Activated naive CD8-positive, alpha-beta T cell treated with anti-CD3 and anti-CD28 coated beads, Interleukin-2, amount 10 ng/mL, durations not matched to agents 7 days and 5 days (primary cell): Measurements from ENCODE around the gene UBE2V1. TPM values are rescaled to one million over a fixed set of nuclear protein-coding genes. Genes with fewer than 3 reads are reported as not detected.

Source experiments
- ATAC-seq: fragments of 150-1000 bp; cut with Tn5 transposase; one replicate; pipeline ENCODE4 v1.10.0; 2021; ENCODE audit warnings: low read depth, moderate library complexity
- POLR2A ChIA-PET: fragments of 350-600 bp; sonication (Branson Sonifier 250); formaldehyde crosslinking; loops from one replicate; lab custom pipeline; 2021; ENCODE audit warnings: antibody characterized with exemption; lab: Charles Lee
- DNase-seq: peaks from one replicate; pipeline ENCODE4 v3.0.0; 2021
- H3K27ac Mint-ChIP-seq: one replicate; pipeline ENCODE4 v1.8.0; 2022; ENCODE audit warnings: mild to moderate bottlenecking, mixed read lengths
- H3K27me3 Mint-ChIP-seq: one replicate; pipeline ENCODE4 v1.8.0; 2022; ENCODE audit warnings: mild to moderate bottlenecking, moderate library complexity, mixed read lengths
- H3K36me3 Mint-ChIP-seq: one replicate; pipeline ENCODE4 v1.8.0; 2021; ENCODE audit warnings: mild to moderate bottlenecking, mixed read lengths
- H3K4me1 Mint-ChIP-seq: one replicate; pipeline ENCODE4 v1.8.0; 2021; ENCODE audit warnings: mixed read lengths
- H3K4me3 Mint-ChIP-seq: one replicate; pipeline ENCODE4 v1.8.0; 2022; ENCODE audit warnings: mild to moderate bottlenecking, moderate library complexity, mixed read lengths
- H3K9me3 Mint-ChIP-seq: one replicate; pipeline ENCODE4 v1.8.0; 2021; ENCODE audit warnings: mixed read lengths
- total RNA-seq, 2 experiments: library from RNA; stranded (reverse); gene quantifications; one replicate each; pipeline ENCODE4 v1.2.3, GENCODE V29; 2021

Gene UBE2V1
- total RNA-seq, 2 experiments from 2014 or later = 124 to 140 TPM

DNA sequence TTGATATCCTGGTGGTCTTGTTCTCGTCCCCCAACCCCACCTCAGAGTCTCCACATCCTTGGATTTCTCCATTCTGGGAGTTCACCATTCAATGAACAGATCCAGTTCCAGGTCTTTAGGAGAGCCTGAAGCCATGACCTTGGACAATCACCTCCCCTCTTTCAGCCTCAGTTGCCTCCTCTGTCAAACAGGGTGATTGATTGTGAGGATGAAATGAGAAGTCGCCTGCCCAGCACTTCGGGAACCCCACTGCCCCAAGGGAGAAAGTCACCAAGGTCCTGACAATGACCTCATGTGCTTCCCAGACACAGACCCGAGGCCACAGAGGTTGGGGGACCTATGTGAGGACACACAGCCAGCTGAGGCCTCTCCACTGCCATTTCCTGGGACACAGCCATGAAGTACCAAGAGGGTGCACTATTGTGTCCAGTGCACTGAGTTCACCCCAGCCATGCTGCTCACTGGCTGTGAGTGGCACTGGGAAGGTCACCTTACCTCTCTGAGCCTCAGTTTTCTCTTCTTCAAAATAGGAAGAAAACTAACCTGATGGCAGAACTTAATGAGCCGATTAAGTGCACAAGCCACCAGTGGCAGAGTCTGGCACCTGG lies 68.5 kb downstream of the UBE2V1 start:
- ATAC-seq (no peak), DNase-seq (no peak)
- H3K4me1 Mint-ChIP-seq = peaks cover 13% of the 10 kb centered on the region
- peaks cover 6% of the 10 kb centered on the region for H3K27me3 Mint-ChIP-seq
- no peak overlapping the region for H3K27ac Mint-ChIP-seq
- H3K9me3 Mint-ChIP-seq = no peaks in the 10 kb centered on the region
- H3K36me3 Mint-ChIP-seq = no peaks in the 10 kb centered on the region
- POLR2A ChIA-PET = no interaction called here
- no peak overlapping the region for H3K4me3 Mint-ChIP-seq

DNA sequence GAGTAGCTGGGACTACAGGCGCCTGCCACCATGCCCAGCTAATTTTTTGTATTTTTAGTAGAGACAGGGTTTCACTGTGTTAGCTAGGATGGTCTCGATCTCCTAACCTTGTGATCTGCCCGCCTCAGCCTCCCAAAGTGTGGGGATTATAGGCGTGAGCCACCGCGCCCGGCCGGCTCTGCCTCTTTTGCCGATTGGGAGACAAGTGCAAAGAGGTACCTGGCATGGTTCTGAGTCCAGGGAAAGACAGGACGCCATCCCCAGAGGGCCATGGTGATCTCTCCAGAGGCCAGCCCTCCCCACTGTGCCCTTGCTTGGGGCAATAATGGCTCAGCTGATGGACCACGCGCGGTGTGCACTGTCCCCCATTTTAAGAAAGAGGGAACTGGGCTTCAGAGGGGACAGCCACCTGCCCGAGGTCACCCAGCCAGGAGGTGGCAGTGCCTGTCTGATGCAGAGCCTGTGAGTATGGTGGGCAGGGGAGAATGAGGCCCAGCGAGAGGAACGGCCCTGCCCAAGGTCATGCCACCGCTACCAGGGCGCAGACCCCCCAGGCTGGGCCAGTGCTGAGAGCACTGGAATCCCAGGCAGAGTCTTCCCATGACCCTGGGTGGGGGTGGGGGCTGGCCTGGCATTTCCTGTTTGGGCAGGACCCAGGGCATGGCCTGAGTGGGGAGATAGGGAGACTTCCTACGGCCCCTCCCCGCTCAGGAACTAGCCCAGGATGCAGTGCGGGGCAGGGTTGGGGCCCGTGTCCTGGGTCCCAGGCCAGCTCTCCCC lies 69.2 kb downstream of the UBE2V1 start:
- POLR2A ChIA-PET = interaction anchor here (0.7 kb wide), 1 partner anchor 23 kb away, joined by 3 read pairs; no protein-coding TSS in a partner anchor
- ATAC-seq = no peak
- H3K27ac Mint-ChIP-seq = no peak overlapping the region

DNA sequence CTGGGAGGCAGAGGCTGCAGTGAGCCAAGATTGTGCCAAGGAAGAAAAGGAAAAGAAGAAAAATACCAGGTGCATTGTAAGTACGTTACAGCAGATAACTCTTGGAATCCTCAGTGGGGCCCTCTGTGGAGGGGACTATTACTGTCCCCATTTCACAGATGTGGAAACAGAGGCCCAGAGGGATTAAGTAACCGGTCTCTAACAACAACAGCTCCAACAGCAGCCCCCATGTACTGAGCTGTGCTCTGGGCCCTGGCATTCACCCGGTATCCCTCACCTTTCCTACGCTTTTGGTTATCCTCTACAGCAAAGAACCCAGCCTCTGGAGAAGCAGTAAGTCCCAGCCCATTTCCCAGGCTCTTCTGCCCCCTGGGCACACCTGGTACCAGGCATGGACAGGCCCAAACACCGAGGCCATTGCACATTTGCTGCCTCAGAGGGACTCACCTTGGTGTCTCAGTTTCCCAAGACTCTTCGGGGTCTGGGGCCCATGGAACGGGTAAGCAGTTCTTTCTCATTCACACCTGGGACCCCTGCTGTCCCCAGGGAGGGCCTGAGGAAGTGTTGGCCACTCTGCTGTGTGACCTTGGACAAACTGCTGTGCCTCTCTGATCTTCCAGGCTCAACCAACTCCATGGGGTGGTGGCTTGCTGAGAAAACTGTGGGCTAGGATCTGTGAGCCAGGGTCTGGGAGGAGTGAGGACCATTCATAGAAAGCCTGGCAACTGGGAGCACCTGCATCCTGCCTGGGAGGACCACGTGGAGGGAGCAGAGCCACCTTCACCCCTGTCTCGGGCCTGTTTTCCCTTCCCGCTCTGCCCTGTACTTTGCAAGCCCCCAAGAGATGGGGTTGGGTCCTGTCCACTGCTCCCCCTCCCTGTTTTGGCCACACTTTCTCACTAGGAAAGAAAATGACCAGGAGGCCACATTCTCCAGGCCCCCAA lies 70.3 kb downstream of the UBE2V1 start:
- DNase-seq = no peak
- no peak overlapping the region for H3K4me3 Mint-ChIP-seq
- no peaks in the 10 kb centered on the region for H3K9me3 Mint-ChIP-seq
- H3K27ac Mint-ChIP-seq = no peak overlapping the region
- ATAC-seq = no peak
- H3K4me1 Mint-ChIP-seq = peaks cover 3% of the 10 kb centered on the region
- H3K36me3 Mint-ChIP-seq = no peaks in the 10 kb centered on the region
- H3K27me3 Mint-ChIP-seq = peaks cover 6% of the 10 kb centered on the region
- POLR2A ChIA-PET = no interaction called here

More for the DNA sequence above, 69.2 kb downstream of the UBE2V1 start:
- DNase-seq = no peak
- H3K27me3 Mint-ChIP-seq = peaks cover 6% of the 10 kb centered on the region
- no peaks in the 10 kb centered on the region for H3K9me3 Mint-ChIP-seq
- no peaks in the 10 kb centered on the region for H3K36me3 Mint-ChIP-seq
- H3K4me3 Mint-ChIP-seq = no peak overlapping the region
- H3K4me1 Mint-ChIP-seq = peaks cover 10% of the 10 kb centered on the region

DNA sequence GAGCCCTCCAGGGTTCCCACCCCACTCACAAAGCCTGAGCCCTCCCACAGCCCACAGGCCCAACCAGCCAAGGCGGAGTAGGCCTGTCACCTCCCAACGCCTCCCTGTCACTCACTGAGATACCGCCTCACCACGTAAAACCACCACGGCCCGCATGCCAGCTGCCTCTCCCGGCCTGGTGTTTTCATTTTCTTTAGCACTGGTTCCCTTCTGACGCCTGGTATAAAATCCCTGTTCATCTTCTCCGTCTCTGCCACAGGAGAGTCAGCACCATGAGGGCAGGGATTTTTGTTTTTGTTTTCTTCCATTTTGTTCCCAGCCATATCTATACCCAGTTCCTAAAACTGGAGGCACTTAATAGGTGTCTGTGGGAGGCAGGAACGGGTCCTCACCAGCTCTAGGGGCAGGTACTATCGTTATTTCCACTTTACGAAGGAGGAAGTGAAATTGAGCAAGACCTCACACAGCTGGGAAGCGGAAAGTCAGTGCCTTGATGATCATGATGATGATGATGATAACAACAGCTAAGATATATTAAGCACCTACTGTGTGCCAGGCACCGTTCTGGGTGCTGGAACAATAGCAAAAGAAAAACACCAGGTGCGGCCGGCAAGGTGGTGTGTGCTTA lies 71.6 kb downstream of the UBE2V1 start:
- ATAC-seq (no peak), DNase-seq (no peak)
- POLR2A ChIA-PET = no interaction called here
- H3K9me3 Mint-ChIP-seq = no peaks in the 10 kb centered on the region
- no peak overlapping the region for H3K4me3 Mint-ChIP-seq
- H3K4me1 Mint-ChIP-seq = peaks cover 3% of the 10 kb centered on the region
- H3K27me3 Mint-ChIP-seq = peaks cover 6% of the 10 kb centered on the region
- no peak overlapping the region for H3K27ac Mint-ChIP-seq
- no peaks in the 10 kb centered on the region for H3K36me3 Mint-ChIP-seq

DNA sequence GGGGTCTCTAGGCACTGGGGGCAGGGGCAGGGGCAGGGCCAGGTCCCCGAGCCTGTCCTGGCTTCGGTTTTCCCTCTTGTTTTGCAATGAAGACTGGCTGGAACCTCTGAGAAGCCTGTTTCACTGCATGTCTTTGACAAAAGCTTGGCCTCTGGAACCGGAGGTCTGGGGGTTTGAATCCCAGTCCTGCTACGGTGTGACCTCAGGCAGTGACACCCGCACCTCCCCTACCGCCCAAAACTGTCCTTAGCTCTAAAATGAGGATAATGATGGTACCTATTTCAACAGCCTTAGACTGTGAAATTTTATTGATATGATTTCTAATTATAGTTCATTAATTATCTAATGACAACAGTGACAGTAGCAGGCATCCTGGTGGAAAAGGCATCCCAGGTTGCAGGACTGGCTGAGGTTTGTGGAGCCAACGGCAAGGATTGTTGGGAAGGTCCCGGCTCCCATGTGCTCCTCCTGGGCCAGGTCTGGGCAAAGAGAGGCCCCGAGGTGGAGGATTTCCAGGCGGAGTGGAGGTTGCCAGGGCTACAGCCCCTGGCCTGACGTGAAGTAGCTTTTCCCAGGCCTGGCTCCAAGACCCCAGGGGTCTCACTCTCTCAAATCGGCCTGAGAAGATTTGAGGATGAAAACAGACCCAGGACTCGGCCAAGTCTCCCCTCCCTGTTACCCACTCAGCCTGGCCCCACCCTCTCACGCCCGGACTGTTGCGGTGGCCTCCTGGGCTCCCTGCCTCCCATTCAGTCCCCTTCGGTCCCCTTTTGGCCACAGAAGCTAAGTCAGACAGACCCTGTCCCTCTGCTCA lies 72.3 kb downstream of the UBE2V1 start:
- no peak for DNase-seq
- H3K27ac Mint-ChIP-seq = no peak overlapping the region
- no peaks in the 10 kb centered on the region for H3K9me3 Mint-ChIP-seq
- ATAC-seq = no peak
- peaks cover 4% of the 10 kb centered on the region for H3K27me3 Mint-ChIP-seq
- POLR2A ChIA-PET = no interaction called here
- peaks cover 3% of the 10 kb centered on the region for H3K4me1 Mint-ChIP-seq
- no peaks in the 10 kb centered on the region for H3K36me3 Mint-ChIP-seq
- no peak overlapping the region for H3K4me3 Mint-ChIP-seq

DNA sequence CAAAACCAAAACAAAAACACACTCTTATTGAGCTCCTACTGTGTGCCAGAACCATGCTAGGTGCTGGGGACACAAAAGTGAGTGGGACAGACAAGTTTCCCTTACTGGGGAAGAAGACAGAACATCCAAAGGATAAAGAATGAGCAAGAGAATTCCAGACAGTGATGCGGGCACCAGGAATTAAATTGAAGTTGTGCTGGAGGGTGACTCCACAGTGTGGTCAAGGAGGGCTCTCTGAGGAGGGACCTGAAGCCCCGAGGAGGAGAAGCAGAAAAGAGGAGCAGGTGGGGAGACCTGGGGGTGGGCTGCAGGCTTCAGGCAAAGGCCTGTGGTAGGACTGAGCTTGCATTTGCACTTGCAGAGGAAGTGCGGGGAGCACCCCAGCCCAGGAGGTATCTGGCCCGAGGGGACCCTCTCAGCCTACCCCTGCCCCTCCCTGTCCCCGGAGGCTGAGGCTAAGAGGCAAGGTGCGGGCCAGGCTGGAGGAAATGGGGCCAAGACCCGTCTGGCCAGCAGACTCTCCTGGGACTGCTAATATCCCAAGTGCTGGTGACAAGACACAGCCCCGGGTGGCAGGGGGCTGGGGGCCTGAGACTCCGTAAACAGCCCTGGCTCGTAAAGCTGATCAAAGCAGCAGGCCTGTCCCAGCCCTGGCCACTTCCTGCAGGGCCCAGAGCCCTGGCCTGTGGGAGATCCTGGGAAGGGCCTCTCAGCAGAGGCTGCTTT lies 73.1 kb downstream of the UBE2V1 start:
- Mint-ChIP-seq H3K4me1 (peaks cover 3% of the 10 kb centered on the region), H3K4me3 (no peak overlapping the region), H3K36me3 (no peaks in the 10 kb centered on the region), H3K9me3 (no peaks in the 10 kb centered on the region), H3K27ac (no peak overlapping the region), H3K27me3 (peaks cover 4% of the 10 kb centered on the region)
- DNase-seq (no peak), ATAC-seq (no peak)
- POLR2A ChIA-PET = no interaction called here

DNA sequence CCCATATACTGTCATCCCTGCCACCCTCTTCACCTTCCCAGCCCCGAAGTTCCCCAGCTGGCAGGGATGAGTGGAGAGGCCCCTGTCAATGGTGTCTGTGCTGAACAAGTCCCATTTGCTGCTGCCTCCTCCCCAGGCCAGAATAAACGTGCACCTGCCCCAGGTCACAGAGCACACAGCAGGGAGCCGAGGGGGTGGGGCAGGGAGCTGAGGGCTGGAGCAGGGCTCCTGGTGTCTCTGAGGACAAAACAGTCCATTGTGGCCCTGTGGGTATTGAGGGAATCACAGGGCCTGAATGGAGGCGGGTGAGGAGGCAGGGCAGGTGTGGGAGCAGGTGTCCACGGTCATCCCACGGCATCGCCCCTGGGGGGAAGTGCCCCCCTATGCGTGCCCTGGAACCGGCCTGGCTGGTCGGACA lies 74.4 kb downstream of the UBE2V1 start:
- H3K9me3 Mint-ChIP-seq = no peaks in the 10 kb centered on the region
- H3K4me3 Mint-ChIP-seq = no peak overlapping the region
- peaks cover 3% of the 10 kb centered on the region for H3K4me1 Mint-ChIP-seq
- ATAC-seq (no peak), DNase-seq (no peak)
- no peaks in the 10 kb centered on the region for H3K36me3 Mint-ChIP-seq
- no peak overlapping the region for H3K27ac Mint-ChIP-seq
- peaks cover 2% of the 10 kb centered on the region for H3K27me3 Mint-ChIP-seq
- POLR2A ChIA-PET = no interaction called here

DNA sequence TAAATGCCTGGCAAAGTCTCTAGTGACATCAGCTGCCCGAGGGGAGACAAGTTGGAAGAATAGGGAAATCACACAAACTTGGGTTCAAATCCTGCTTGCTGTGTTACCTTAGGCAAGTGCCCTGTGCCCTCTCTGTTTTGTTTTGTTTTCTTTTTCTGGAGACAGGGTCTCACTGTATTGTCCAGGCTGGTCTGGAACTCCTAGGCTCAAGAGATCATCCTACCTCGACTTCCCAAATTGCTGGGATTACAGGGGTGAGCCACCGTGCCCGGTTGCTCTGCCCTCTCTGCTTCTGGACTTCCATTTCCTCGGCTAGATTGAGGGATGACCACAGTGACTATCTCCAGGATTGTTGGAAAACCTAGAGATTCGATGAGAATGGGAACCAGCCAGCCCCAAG lies 74.8 kb downstream of the UBE2V1 start:
- ATAC-seq = no peak
- Mint-ChIP-seq H3K4me1 (peaks cover 3% of the 10 kb centered on the region), H3K4me3 (no peak overlapping the region), H3K36me3 (no peaks in the 10 kb centered on the region), H3K9me3 (no peaks in the 10 kb centered on the region), H3K27me3 (peaks cover 2% of the 10 kb centered on the region), H3K27ac (no peak overlapping the region)
- POLR2A ChIA-PET = no interaction called here
- DNase-seq = no peak

DNA sequence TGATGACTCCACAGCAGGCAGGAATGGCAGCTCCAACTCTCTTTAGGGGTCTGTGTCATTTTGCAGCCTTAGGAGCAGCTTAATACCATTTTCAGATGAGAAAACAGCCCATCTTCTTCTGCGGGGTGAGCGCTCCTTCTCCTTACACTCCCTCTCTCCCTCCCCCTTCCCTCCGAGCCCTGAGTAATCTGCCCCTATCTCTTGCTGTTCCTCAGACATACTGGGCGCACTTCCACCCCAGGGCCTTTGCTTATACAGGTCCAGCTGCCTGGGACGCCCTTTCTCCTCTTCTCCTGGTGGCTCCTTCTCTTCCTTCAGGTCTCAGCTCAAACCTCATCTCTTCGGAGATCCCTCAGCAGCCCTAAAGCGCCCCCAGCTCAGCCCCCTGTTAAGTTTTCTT lies 75.4 kb downstream of the UBE2V1 start:
- Mint-ChIP-seq H3K27ac (no peak overlapping the region), H3K36me3 (no peaks in the 10 kb centered on the region), H3K9me3 (no peaks in the 10 kb centered on the region), H3K27me3 (peaks cover 2% of the 10 kb centered on the region), H3K4me3 (no peak overlapping the region), H3K4me1 (peaks cover 3% of the 10 kb centered on the region)
- POLR2A ChIA-PET = no interaction called here
- DNase-seq (no peak), ATAC-seq (no peak)

DNA sequence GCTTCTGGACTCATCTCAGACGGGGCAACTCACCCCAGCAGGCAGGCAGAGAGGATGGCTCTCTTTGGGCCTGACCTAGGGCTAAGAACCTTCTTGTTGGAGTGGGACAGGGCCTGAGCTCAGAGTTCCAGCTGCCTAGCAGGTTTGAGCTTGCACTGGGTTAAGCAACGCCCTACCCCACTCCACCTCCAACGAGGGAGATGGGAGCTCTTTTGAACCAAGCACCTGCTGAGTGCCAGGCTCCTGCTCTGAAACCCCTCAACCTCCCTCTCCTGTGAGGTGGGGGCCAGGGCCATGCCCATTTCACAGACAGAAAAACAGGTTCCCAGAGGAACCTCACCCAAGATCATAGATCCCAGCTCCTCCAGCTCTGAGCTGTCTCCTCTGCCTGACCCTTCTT lies 75.8 kb downstream of the UBE2V1 start:
- Mint-ChIP-seq H3K27me3 (peaks cover 2% of the 10 kb centered on the region), H3K4me3 (no peak overlapping the region)
- POLR2A ChIA-PET = interaction anchor here (0.5 kb wide), 1 partner anchor 348 kb away, joined by 4 read pairs; no protein-coding TSS in a partner anchor

DNA sequence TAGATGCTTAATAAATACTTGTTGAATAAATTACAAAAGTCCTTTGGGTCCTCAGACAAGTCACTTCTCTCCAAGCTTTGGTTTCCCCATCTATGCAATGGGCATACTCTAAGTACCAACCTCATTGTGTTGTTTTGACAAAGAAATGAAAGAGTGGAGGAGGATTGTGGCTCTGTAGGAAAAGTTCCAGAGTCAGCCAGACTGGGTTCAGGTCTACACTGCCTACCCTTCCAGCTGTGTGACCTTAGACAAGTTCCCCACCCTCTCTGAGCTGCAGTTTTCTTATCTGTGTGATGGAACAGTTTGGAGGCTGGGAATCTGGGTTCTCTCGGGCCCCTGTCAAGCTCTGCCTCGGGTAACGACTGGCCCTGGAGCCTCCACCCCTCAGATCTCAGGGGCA lies 76.2 kb downstream of the UBE2V1 start:
- Mint-ChIP-seq H3K9me3 (no peaks in the 10 kb centered on the region), H3K27me3 (peaks cover 5% of the 10 kb centered on the region), H3K4me3 (no peak overlapping the region), H3K4me1 (peaks cover 3% of the 10 kb centered on the region), H3K27ac (no peak overlapping the region), H3K36me3 (no peaks in the 10 kb centered on the region)
- POLR2A ChIA-PET = interaction anchor here (0.5 kb wide), 1 partner anchor 348 kb away, joined by 4 read pairs; no protein-coding TSS in a partner anchor
- DNase-seq = no peak
- no peak for ATAC-seq

More for the DNA sequence above, 75.8 kb downstream of the UBE2V1 start:
- Mint-ChIP-seq H3K4me1 (peaks cover 3% of the 10 kb centered on the region), H3K9me3 (no peaks in the 10 kb centered on the region), H3K27ac (no peak overlapping the region), H3K36me3 (no peaks in the 10 kb centered on the region)
- ATAC-seq (no peak), DNase-seq (no peak)
